HEK293T (cell line): ENCODE measurements around the gene ITPA.

Source experiments
- ARNT ChIP-seq: fragments of 450-650 bp; IDR thresholded peaks from 2 replicates; pipeline ENCODE4 v1.6.1; 2017; ENCODE audit warnings: mild to moderate bottlenecking
- BHLHE40 ChIP-seq: fragments of 450-650 bp; IDR thresholded peaks from 2 replicates; pipeline ENCODE4 v1.6.1; 2016; ENCODE audit warnings: mild to moderate bottlenecking, moderate library complexity, borderline replicate concordance
- ELF4 ChIP-seq: fragments of 450-650 bp; IDR thresholded peaks from 2 replicates; pipeline ENCODE4 v1.6.1; 2017; ENCODE audit warnings: antibody characterized with exemption
- FOXA1 ChIP-seq: fragments of 450-650 bp; IDR thresholded peaks from 2 replicates; pipeline ENCODE4 v1.6.1; 2016; ENCODE audit warnings: mild to moderate bottlenecking
- FOXK2 ChIP-seq: fragments of 450-650 bp; IDR thresholded peaks from 2 replicates; pipeline ENCODE4 v1.6.1; 2016; ENCODE audit warnings: mild to moderate bottlenecking
- FOXM1 ChIP-seq: fragments of 450-650 bp; IDR thresholded peaks from 2 replicates; pipeline ENCODE4 v1.6.1; 2017; ENCODE audit warnings: mild to moderate bottlenecking, borderline replicate concordance
- HDGF ChIP-seq: fragments of 450-650 bp; IDR thresholded peaks from 2 replicates; pipeline ENCODE4 v1.6.1; 2017; ENCODE audit warnings: antibody characterized with exemption, borderline replicate concordance
- L3MBTL2 ChIP-seq: fragments of 450-650 bp; conservative IDR thresholded peaks from 2 replicates; pipeline ENCODE4 v1.6.1; 2016; ENCODE audit warnings: mild to moderate bottlenecking
- LEF1 ChIP-seq: fragments of 450-650 bp; IDR thresholded peaks from 2 replicates; pipeline ENCODE4 v1.6.1; 2017; ENCODE audit warnings: mild to moderate bottlenecking, borderline replicate concordance
- NFRKB ChIP-seq: fragments of 450-650 bp; IDR thresholded peaks from 2 replicates; pipeline ENCODE4 v1.6.1; 2016; ENCODE audit warnings: mild to moderate bottlenecking, moderate library complexity
- SP1 ChIP-seq: fragments of 450-650 bp; IDR thresholded peaks from 2 replicates; pipeline ENCODE4 v1.6.1; 2017
- SUZ12 ChIP-seq: fragments of 450-650 bp; IDR thresholded peaks from 2 replicates; pipeline ENCODE4 v1.6.1; 2016; ENCODE audit warnings: mild to moderate bottlenecking
- TARDBP ChIP-seq: fragments of 450-650 bp; IDR thresholded peaks from 2 replicates; pipeline ENCODE4 v1.6.1; 2016
- TF ChIP-seq, protein P1 (sequence below): fragments of 450-650 bp; IDR thresholded peaks from 2 replicates; pipeline ENCODE4 v1.6.1; 2016

DNA sequence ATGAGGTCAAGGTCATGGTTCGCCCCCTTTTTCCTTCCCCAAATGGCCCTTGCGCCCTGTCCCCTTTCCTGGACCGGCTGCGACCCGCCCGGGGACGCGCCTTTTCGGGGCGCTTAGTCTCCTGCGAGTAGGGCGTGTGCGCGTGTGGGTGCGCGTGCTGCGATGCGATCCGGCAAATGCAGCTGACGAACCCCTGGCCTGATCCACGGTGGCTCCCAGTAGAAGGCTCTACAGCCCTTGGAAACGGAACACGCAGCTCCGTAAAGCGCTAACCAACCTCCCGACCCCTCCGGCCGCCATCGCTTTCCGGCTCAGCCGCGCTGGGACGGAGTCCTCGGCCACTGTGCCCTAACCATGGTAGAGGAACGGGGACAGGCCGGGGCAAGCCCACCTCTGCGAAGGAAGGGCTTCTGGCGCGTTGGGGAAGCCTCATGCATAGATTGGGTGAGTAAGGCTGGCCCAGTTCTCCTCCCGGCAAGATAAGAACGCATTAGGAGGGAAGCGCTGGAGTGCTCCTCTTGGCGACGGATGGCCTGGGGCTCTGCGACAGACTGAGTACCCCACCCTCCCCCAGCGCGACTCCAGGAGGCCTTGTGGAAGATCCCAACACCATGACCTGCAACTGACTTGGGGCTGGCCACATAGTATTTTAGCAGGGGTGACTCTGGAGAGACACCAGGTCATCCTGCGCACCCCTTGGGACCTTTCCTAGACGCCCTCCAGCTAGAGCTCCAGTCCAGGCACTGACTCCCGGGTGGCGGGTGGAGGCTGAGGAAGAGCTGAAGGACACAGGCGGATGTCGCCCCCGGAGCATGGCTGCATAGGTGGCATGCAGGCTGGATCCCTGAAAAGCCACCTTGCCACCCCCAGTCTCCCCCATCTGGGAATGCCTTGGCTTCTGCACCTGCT, 30.8 kb downstream of the ITPA start:
- TF ChIP-seq SUZ12 (no peak), FOXK2 (no peak), SP1 (no peak), ELF4 (no peak), FOXM1 (no peak), HDGF (no peak), NFRKB (no peak), LEF1 (no peak), ARNT (no peak), BHLHE40 (no peak), FOXA1 (no peak), TARDBP (no peak), L3MBTL2 (no peak)
- TF ChIP-seq, protein P1, sequence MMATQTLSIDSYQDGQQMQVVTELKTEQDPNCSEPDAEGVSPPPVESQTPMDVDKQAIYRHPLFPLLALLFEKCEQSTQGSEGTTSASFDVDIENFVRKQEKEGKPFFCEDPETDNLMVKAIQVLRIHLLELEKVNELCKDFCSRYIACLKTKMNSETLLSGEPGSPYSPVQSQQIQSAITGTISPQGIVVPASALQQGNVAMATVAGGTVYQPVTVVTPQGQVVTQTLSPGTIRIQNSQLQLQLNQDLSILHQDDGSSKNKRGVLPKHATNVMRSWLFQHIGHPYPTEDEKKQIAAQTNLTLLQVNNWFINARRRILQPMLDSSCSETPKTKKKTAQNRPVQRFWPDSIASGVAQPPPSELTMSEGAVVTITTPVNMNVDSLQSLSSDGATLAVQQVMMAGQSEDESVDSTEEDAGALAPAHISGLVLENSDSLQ: no peak
